ENCODE data around the gene ME1.
"Not testable (repeated sequence)": the region's sequence is repeated elsewhere in the genome, so short reads cannot be mapped to it uniquely, and the experiment has no call there.

ME1 gene

GRCh38 chr6:83430611-83431544, at the start of gene ME1:
Gene ME1 (minus strand): TSS chr6:83431051. CDS start chr6:83430954, 97 bp downstream.
- peak; percentile 90 for DNase-seq

GRCh38 chr6:83480470-83480869, 49.6 kb upstream of the ME1 start:
- DNase-seq = no peak

- DNase-seq = no peak
Measured at GRCh38 chr6:83479389-83479788, 48.5 kb upstream of the ME1 start.

GRCh38 chr6:83476971-83477370, 46.1 kb upstream of the ME1 start:
- no peak for DNase-seq

- no peak for DNase-seq
Measured at GRCh38 chr6:83474309-83474708, 43.5 kb upstream of the ME1 start.

GRCh38 chr6:83472767-83473166, 41.9 kb upstream of the ME1 start:
- no peak for DNase-seq

GRCh38 chr6:83470587-83470986, 39.7 kb upstream of the ME1 start:
- no peak for DNase-seq

- DNase-seq = no peak
Measured at GRCh38 chr6:83470001-83470400, 39.1 kb upstream of the ME1 start.

- DNase-seq = peak; percentile 98
Measured at GRCh38 chr6:83467620-83468036, 36.8 kb upstream of the ME1 start.

GRCh38 chr6:83466328-83466727, 35.5 kb upstream of the ME1 start:
- DNase-seq = peak; percentile 33

GRCh38 chr6:83464381-83465140, 33.7 kb upstream of the ME1 start:
- DNase-seq = no peak

- peak; percentile 92 for DNase-seq
Measured at GRCh38 chr6:83463886-83464285, 33.0 kb upstream of the ME1 start.

GRCh38 chr6:83462524-83462923, 31.7 kb upstream of the ME1 start:
- DNase-seq = no peak

- DNase-seq = no peak
Measured at GRCh38 chr6:83461438-83461837, 30.6 kb upstream of the ME1 start.

- DNase-seq = peak; percentile 83
Measured at GRCh38 chr6:83459663-83460062, 28.8 kb upstream of the ME1 start.

- not testable (repeated sequence) for DNase-seq
Measured at GRCh38 chr6:83450015-83450414, 19.2 kb upstream of the ME1 start.

GRCh38 chr6:83444086-83444699, 13.3 kb upstream of the ME1 start:
- DNase-seq = peak; percentile 69

- DNase-seq = no peak
Measured at GRCh38 chr6:83443516-83443915, 12.7 kb upstream of the ME1 start.

GRCh38 chr6:83442752-83443151, 11.9 kb upstream of the ME1 start:
- peak; percentile 80 for DNase-seq

- no peak for DNase-seq
Measured at GRCh38 chr6:83439201-83439600, 8.3 kb upstream of the ME1 start.

- no peak for DNase-seq
Measured at GRCh38 chr6:83436674-83437073, 5.8 kb upstream of the ME1 start.

GRCh38 chr6:83433177-83433576, 2.3 kb upstream of the ME1 start:
- DNase-seq = peak; percentile 51

GRCh38 chr6:83432636-83433035, 1.8 kb upstream of the ME1 start:
- DNase-seq = no peak
